GM12878 (cell line): ENCODE measurements around the gene LHX2. TPM values are rescaled to one million over a fixed set of nuclear protein-coding genes. Genes with fewer than 3 reads are reported as not detected.

Source experiments
- ATAC-seq: fragments of 200-7000 bp; cut with Tn5 transposase; 3 replicates; pipeline ENCODE4 v1.9.1; 2020; ENCODE audit warnings: mild to moderate bottlenecking, moderate library complexity
- BruUV-seq: library from RNA; stranded (reverse); fragments of 400-500 nt; replicated peaks from 2 replicates; lab custom pipeline; 2021; lab: Mats Ljungman, UMichigan
- CTCF ChIA-PET: fragments of 300-600 bp; sonication (Branson Sonifier 250); formaldehyde crosslinking; extraction: SDS; loops from one replicate; lab custom pipeline; 2021; ENCODE audit warnings: inconsistent platforms; lab: Yijun Ruan, JAX
- POLR2A ChIA-PET: fragments of 350-600 bp; formaldehyde crosslinking; extraction: SDS; loops from one replicate; lab custom pipeline; 2021; ENCODE audit warnings: inconsistent platforms; lab: Charles Lee
- RAD21 ChIA-PET: fragments of 300-600 bp; sonication (Branson Sonifier 250); formaldehyde crosslinking; loops from one replicate; lab custom pipeline; 2023; ENCODE audit warnings: antibody characterized with exemption; ENCODE audit not compliant: unreplicated experiment; lab: Charles Lee
- SMC1A ChIA-PET: fragments of 300-600 bp; sonication (Branson Sonifier 250); formaldehyde crosslinking; loops from one replicate; lab custom pipeline; 2023; ENCODE audit not compliant: unreplicated experiment, uncharacterized antibody; lab: Charles Lee
- DNase-seq: peaks from one replicate; pipeline ENCODE4 v3.0.0-alpha.2; 2011; ENCODE audit warnings: low read depth, low spot score
- FAIRE-seq: peaks from 3 replicates; lab custom pipeline; 2011; peaks lifted over from hg19 to GRCh38; lab: Jason Lieb, UNC
- H2AFZ ChIP-seq: 2 replicates; pipeline ENCODE4 v1.6.0; 2011; ENCODE audit warnings: low read depth, low read length, control low read depth; ENCODE audit not compliant: control insufficient read depth
- H3K27ac ChIP-seq: 2 replicates; pipeline ENCODE4 v1.5.1; 2011; ENCODE audit warnings: control low read depth; ENCODE audit not compliant: control insufficient read depth, insufficient read depth
- H3K27me3 ChIP-seq, 2 experiments: replicated peaks in 1 of 2; 2 replicates each; pipeline versions ENCODE4 v1.6.0 to v1.6.1; 2011; ENCODE audit warnings: low read length in 1 of 2; ENCODE audit not compliant: control insufficient read depth in 2 of 2, insufficient read depth in 2 of 2
- H3K36me3 ChIP-seq, 2 experiments: 2 replicates each; pipeline ENCODE4 v1.5.1; 2011; ENCODE audit warnings: low read length in 1 of 2; ENCODE audit not compliant: control insufficient read depth in 2 of 2, insufficient read depth in 2 of 2
- H3K4me1 ChIP-seq: 2 replicates; pipeline ENCODE4 v1.6.1; 2011; ENCODE audit warnings: mild to moderate bottlenecking, low read length, moderate library complexity, mixed read lengths; ENCODE audit not compliant: control insufficient read depth, insufficient read depth
- H3K4me2 ChIP-seq: 2 replicates; pipeline ENCODE4 v1.6.0; 2011; ENCODE audit warnings: control low read depth; ENCODE audit not compliant: control insufficient read depth, insufficient read depth
- H3K4me3 ChIP-seq: fragments of 200-600 bp; sonication (generic); 2 replicates; pipeline ENCODE4 v1.5.1; 2016
- H3K79me2 ChIP-seq: 2 replicates; pipeline ENCODE4 v1.6.0; 2011; ENCODE audit warnings: low read length; ENCODE audit not compliant: control insufficient read depth, insufficient read depth
- H3K9ac ChIP-seq: 2 replicates; pipeline ENCODE4 v1.8.0; 2011; ENCODE audit warnings: low read length, control low read depth, mixed read lengths; ENCODE audit not compliant: control insufficient read depth, insufficient read depth
- H3K9me3 ChIP-seq: replicated peaks from 3 replicates; pipeline ENCODE4 v1.5.1; 2011; ENCODE audit warnings: mild to moderate bottlenecking, low read length; ENCODE audit not compliant: control insufficient read depth, insufficient read depth
- H4K20me1 ChIP-seq: 2 replicates; pipeline ENCODE4 v1.6.0; 2011; ENCODE audit not compliant: control insufficient read depth, insufficient read depth
- BCLAF1 ChIP-seq: fragments of 450-650 bp; IDR thresholded peaks from 2 replicates; pipeline ENCODE4 v1.6.1; 2017; ENCODE audit warnings: antibody characterized with exemption, mild to moderate bottlenecking, moderate library complexity
- CHD2 ChIP-seq: IDR thresholded peaks from 2 replicates; pipeline ENCODE4 v1.6.1; 2011; ENCODE audit warnings: low read depth, low read length, improper control_type of control experiment, borderline replicate concordance
- IRF4 ChIP-seq: IDR thresholded peaks from 2 replicates; pipeline ENCODE4 v1.6.1; 2011; ENCODE audit warnings: low read depth, low read length
- KLF5 ChIP-seq: fragments of 450-650 bp; IDR thresholded peaks from 2 replicates; pipeline ENCODE4 v1.6.1; 2014; ENCODE audit warnings: mild to moderate bottlenecking; ENCODE audit not compliant: partially characterized antibody
- NFIC ChIP-seq: IDR thresholded peaks from 2 replicates; pipeline ENCODE4 v1.6.1; 2012; ENCODE audit warnings: low read depth, mild to moderate bottlenecking, inconsistent platforms, low read length, moderate library complexity
- POLR2AphosphoS2 ChIP-seq: IDR thresholded peaks from 2 replicates; pipeline ENCODE4 v1.6.1; 2011; ENCODE audit warnings: low read depth, mild to moderate bottlenecking, low read length, improper control_type of control experiment, moderate library complexity
- RELA ChIP-seq: fragments of 450-650 bp; IDR thresholded peaks from 2 replicates; pipeline ENCODE4 v1.8.0; 2014; ENCODE audit warnings: borderline replicate concordance; ENCODE audit not compliant: partially characterized antibody
- RELB ChIP-seq: fragments of 450-650 bp; IDR thresholded peaks from 2 replicates; pipeline ENCODE4 v1.6.1; 2017; ENCODE audit warnings: low read depth, mild to moderate bottlenecking, moderate library complexity
- SIN3A ChIP-seq: IDR thresholded peaks from 2 replicates; pipeline ENCODE4 v1.6.1; 2012; ENCODE audit warnings: low read depth, low read length, improper control_type of control experiment
- TCF3 ChIP-seq: IDR thresholded peaks from 2 replicates; pipeline ENCODE4 v1.6.1; 2012; ENCODE audit warnings: low read depth, mild to moderate bottlenecking, low read length, borderline replicate concordance; ENCODE audit not compliant: insufficient read depth
- ZBTB40 ChIP-seq: fragments of 450-650 bp; IDR thresholded peaks from 2 replicates; pipeline ENCODE4 v1.6.1; 2016; ENCODE audit warnings: mild to moderate bottlenecking, moderate library complexity, borderline replicate concordance
- WGBS: methylation state at CpG from one replicate; pipeline ENCODE4 v1.1.6; 2016; ENCODE audit warnings: low lambda C conversion rate; ENCODE audit not compliant: insufficient replicate concordance, insufficient coverage; ENCODE audit errors: missing lambda C conversion rate; 5-methylcytosine and 5-hydroxymethylcytosine counted together
- in situ Hi-C: fragments of 300-500 bp; cut with MboI; formaldehyde crosslinking; loops from 9 replicates; pipeline ENCODE4 v1.14.3; 2018; ENCODE audit warnings: mixed read lengths
- intact Hi-C: fragments of 100-400 bp; cut with micrococcal nuclease; formaldehyde crosslinking; loops from one replicate; pipeline ENCODE4 v1.14.2; 2022; ENCODE audit not compliant: unreplicated experiment
- polyA plus RNA-seq, 11 experiments: library from polyadenylated mRNA; depleted of rRNA in 4 of 11; unstranded in 6 of 11; stranded (reverse) in 5 of 11; fragments of >200 nt; fragmentation: Nextera tagmentation in 4 of 11; fragmentation: Illumina TruSeq in 1 of 11; extraction: Ambion mirVana in 4 of 11; extraction: Trizol in 1 of 11; gene quantifications; 1 replicate in 1 of 11; 2 replicates in 10 of 11; pipeline versions ENCODE4 v1.2.1 to v1.2.3, GENCODE V29; 2011 to 2016; ENCODE audit warnings: inconsistent platforms in 2 of 11, missing spikeins in 2 of 11, low read depth in 1 of 11
- total RNA-seq, 4 experiments: library from RNA; depleted of rRNA in 3 of 4; stranded (reverse); fragments of >200 nt in 3 of 4; fragmentation: Illumina TruSeq in 1 of 4; extraction: Trizol in 1 of 4; gene quantifications; 2 replicates each; pipeline versions ENCODE4 v1.2.1 to v1.2.3, GENCODE V29; 2013 to 2021

LHX2 gene
- total and polyA plus RNA-seq, 10 of the 15 experiments (the other 5 are each of a cell fraction or from before 2014, with no cell fraction given) = 0.82 to 69.8 (median 5.3) TPM

- Histone ChIP-seq H3K36me3 (no peaks in the 10 kb centered on the region), H3K4me3 (no peak overlapping the region), H3K4me2 (no peak overlapping the region), H3K9me3 (no peaks in the 10 kb centered on the region), H3K27ac (no peak overlapping the region), H3K27me3 (no peaks in the 10 kb centered on the region; a peak in 1 of 4 replicates), H4K20me1 (no peaks in the 10 kb centered on the region), H2AFZ (no peak overlapping the region), H3K4me1 (no peaks in the 10 kb centered on the region), H3K79me2 (no peaks in the 10 kb centered on the region), H3K9ac (no peak overlapping the region)
- RAD21 ChIA-PET = no interaction called here
- FAIRE-seq (peak; percentile 23), ATAC-seq (no peak), DNase-seq (no peak)
- 37% methylated on average over 3 of the region's 3 CpGs for WGBS
- POLR2A ChIA-PET = interaction anchor here (0.6 to 1.1 kb wide), 2 partner anchors 11 to 59 kb away, joined by 3 read pairs; no protein-coding TSS in a partner anchor
- CTCF ChIA-PET = no interaction called here
- no TSS peak for BruUV-seq
- intact Hi-C loops (no loop called here), in situ Hi-C loops (no loop called here)
- SMC1A ChIA-PET = interaction anchor here (0.9 to 1.4 kb wide), 2 partner anchors 12 to 353 kb away, joined by 5 to 7 read pairs; no protein-coding TSS in a partner anchor
- TF ChIP-seq RELB (no peak), ZBTB40 (no peak), TCF3 (no peak), IRF4 (no peak), NFIC (no peak), SIN3A (no peak), POLR2AphosphoS2 (no peak), CHD2 (no peak), RELA (no peak), BCLAF1 (no peak), KLF5 (no peak)
These were observed 66.5 kb downstream of the LHX2 start for GRCh38 chr9:124077915-124078572.
